Naive thymus-derived CD4-positive, alpha-beta T cell (primary cell): Measurements from ENCODE around the gene MAGI3. TPM values are rescaled to one million over a fixed set of nuclear protein-coding genes. Genes with fewer than 3 reads are reported as not detected.

ENCODE experiments used
- ATAC-seq: fragments of 150-1000 bp; cut with Tn5 transposase; 2 replicates; pipeline ENCODE4 v1.10.0; 2021; ENCODE audit warnings: mild to moderate bottlenecking, moderate library complexity
- CTCF ChIA-PET: fragments of 350-600 bp; sonication (Branson Sonifier 250); formaldehyde crosslinking; loops from one replicate; lab custom pipeline; 2021; ENCODE audit warnings: antibody characterized with exemption; lab: Charles Lee
- POLR2A ChIA-PET: fragments of 350-600 bp; sonication (Branson Sonifier 250); formaldehyde crosslinking; loops from one replicate; lab custom pipeline; 2021; ENCODE audit warnings: antibody characterized with exemption, inconsistent platforms; lab: Charles Lee
- DNase-seq, 9 donors: peaks; one replicate each; pipeline versions ENCODE4 v3.0.0 to v3.0.0-alpha.2; 2020 to 2022; ENCODE audit warnings: mixed read lengths in 1 of 9
- H3K27ac ChIP-seq: one replicate; pipeline ENCODE4 v1.7.0; 2013; ENCODE audit warnings: mild to moderate bottlenecking, low read depth, low read length, moderate library complexity
- H3K27me3 ChIP-seq, 2 donors: one replicate each; pipeline ENCODE4 v1.7.0; 2013; ENCODE audit warnings: low read length in 2 of 2, mild to moderate bottlenecking in 2 of 2, moderate library complexity in 2 of 2; ENCODE audit not compliant: control insufficient read depth in 2 of 2, insufficient read depth in 2 of 2
- H3K36me3 ChIP-seq, 3 experiments: 1 replicate in 2 of 3; 2 replicates in 1 of 3; pipeline ENCODE4 v1.7.0; 2013; ENCODE audit warnings: low read length in 3 of 3, mild to moderate bottlenecking in 3 of 3, moderate library complexity in 1 of 3; ENCODE audit not compliant: insufficient read depth in 3 of 3, control insufficient read depth in 2 of 3
- H3K4me1 ChIP-seq, 2 donors: one replicate each; pipeline ENCODE4 v1.7.0; 2013; ENCODE audit warnings: low read length in 2 of 2, mild to moderate bottlenecking in 2 of 2, moderate library complexity in 1 of 2; ENCODE audit not compliant: control insufficient read depth in 2 of 2, insufficient read depth in 2 of 2
- H3K4me3 ChIP-seq: 2 replicates; pipeline ENCODE4 v1.7.0; 2013; ENCODE audit warnings: mild to moderate bottlenecking, low read length
- H3K9me3 ChIP-seq, 3 experiments: 1 replicate in 2 of 3; 2 replicates in 1 of 3; pipeline ENCODE4 v1.7.0; 2013; ENCODE audit warnings: low read length in 3 of 3; ENCODE audit not compliant: control insufficient read depth in 2 of 3
- H3K27ac Mint-ChIP-seq, 9 donors: one replicate each; pipeline ENCODE4 v1.8.0; 2020 to 2022; ENCODE audit warnings: mixed read lengths in 9 of 9, mild to moderate bottlenecking in 8 of 9, moderate library complexity in 5 of 9, inconsistent platforms in 2 of 9
- H3K27me3 Mint-ChIP-seq, 5 donors: one replicate each; pipeline ENCODE4 v1.8.0; 2021 to 2022; ENCODE audit warnings: mixed read lengths in 5 of 5, mild to moderate bottlenecking in 1 of 5
- H3K36me3 Mint-ChIP-seq, 5 donors: one replicate each; pipeline ENCODE4 v1.8.0; 2020 to 2022; ENCODE audit warnings: mixed read lengths in 5 of 5, mild to moderate bottlenecking in 3 of 5, inconsistent platforms in 1 of 5
- H3K4me1 Mint-ChIP-seq, 7 donors: one replicate each; pipeline ENCODE4 v1.8.0; 2020 to 2022; ENCODE audit warnings: mixed read lengths in 7 of 7, mild to moderate bottlenecking in 3 of 7, inconsistent platforms in 1 of 7
- H3K4me3 Mint-ChIP-seq, 10 donors: one replicate each; pipeline ENCODE4 v1.8.0; 2020 to 2022; ENCODE audit warnings: mild to moderate bottlenecking in 10 of 10, mixed read lengths in 10 of 10, moderate library complexity in 6 of 10, inconsistent platforms in 2 of 10
- H3K9me3 Mint-ChIP-seq, 11 donors: one replicate each; pipeline ENCODE4 v1.8.0; 2020 to 2022; ENCODE audit warnings: mixed read lengths in 11 of 11, mild to moderate bottlenecking in 4 of 11, inconsistent platforms in 1 of 11, moderate library complexity in 1 of 11
- intact Hi-C, 2 donors: fragments of 100-400 bp; cut with micrococcal nuclease; formaldehyde crosslinking; loops; one replicate each; pipeline ENCODE4 v1.15.1; 2023
- polyA plus RNA-seq, 2 donors: library from polyadenylated mRNA; unstranded; fragments of 300-500 nt; fragmentation: Illumina TruSeq; gene quantifications; one replicate each; pipeline ENCODE4 v1.2.3, GENCODE V29; 2021
- total RNA-seq, 6 experiments: library from RNA in 5 of 6; stranded (reverse) in 5 of 6; gene quantifications; 1 replicate in 5 of 6; 2 replicates in 1 of 6; pipeline ENCODE4 v1.2.3 and lab custom pipeline; 2021 to 2026

The MAGI3 gene
- total and polyA plus RNA-seq, 7 experiments from 2014 or later, result 3.6 to 8.8 (median 6.6) TPM

DNA sequence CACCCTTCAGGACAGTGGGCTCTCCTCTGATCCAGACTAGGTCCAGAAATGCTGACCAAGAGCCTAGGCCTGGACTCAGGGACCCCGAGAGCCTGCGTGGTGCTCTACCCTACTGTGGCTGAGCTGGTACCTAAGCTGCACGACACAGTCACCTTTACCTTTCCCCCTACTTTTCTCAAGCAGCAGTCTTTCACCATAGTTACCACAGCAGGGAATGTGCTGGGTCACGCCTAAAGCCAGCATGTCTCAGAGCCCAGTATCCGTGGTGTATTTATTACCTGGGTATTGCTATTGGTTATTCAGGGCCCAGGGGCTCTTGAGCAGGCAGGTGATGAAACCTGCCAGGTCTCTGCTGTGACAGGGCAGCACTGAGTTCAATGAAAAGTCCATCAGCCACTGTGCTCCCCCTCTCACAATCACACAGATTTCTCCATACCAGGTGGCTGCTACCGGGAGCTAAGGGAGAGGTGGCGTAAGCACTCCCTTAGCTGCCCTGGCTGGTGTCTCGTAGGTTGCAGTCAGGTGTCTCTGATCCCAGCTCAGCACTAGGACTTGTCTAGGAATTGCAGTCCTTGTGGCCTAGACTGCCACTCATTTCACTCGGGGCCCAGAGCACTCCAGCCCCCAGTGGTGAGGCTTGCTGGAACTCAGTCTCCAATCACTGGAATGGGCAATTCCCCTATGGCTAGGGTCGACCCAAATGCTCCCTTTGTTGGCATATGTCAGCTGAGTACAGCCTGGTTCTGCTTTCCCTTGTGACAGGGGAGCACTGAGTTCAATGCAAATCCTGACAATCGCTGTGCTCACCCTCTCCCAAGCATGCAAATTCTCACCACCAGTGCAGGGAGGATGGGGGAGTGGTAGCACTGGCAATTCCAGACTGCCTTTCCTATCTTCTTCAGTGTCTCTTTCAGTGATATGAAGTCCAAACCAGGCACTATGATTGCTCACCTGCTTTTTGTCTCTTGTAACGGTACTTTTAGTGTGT, 240.3 kb downstream of the MAGI3 start:
- DNase-seq (no peak), ATAC-seq (no peak)
- H3K36me3 Mint-ChIP-seq, result peaks cover 7 to 44% (median 36%) of the 10 kb centered on the region in 5 donors
- Histone ChIP-seq H3K36me3 (no peaks in the 10 kb centered on the region), H3K4me1 (no peaks in the 10 kb centered on the region), H3K27me3 (no peaks in the 10 kb centered on the region), H3K27ac (no peak overlapping the region), H3K9me3 (peaks cover 0 to 7% (median 0%) of the 10 kb centered on the region in 3 experiments), H3K4me3 (no peak overlapping the region)
- POLR2A ChIA-PET, result no interaction called here
- no peak overlapping the region for H3K4me3 Mint-ChIP-seq
- H3K9me3 Mint-ChIP-seq, result peaks cover 8 to 52% (median 31%) of the 10 kb centered on the region in 11 donors
- intact Hi-C loops, result no loop called here
- H3K27me3 Mint-ChIP-seq, result no peaks in the 10 kb centered on the region
- CTCF ChIA-PET, result no interaction called here
- H3K4me1 Mint-ChIP-seq, result no peaks in the 10 kb centered on the region
- H3K27ac Mint-ChIP-seq, result no peak overlapping the region

DNA sequence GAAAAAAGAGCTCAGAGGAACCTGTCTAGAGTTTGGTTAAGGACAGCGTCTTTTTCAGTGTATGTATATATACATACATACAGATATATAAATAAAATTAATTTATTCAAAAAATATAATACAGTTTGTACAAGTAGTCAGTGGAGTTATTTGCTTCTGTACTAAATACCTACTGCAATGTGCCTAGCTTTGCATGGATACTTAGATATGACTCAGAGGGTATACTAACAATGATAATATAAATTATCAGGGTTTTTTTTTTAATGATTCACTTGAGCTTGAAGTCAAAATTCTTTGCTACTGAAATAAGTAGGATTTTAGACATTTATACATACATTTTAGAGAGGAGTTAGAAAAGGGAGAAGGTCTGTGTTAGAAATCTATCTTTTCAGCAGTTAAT, 251.1 kb downstream of the MAGI3 start:
- ChIA-PET CTCF (no interaction called here), POLR2A (no interaction called here)
- Mint-ChIP-seq H3K9me3 (peaks cover 0 to 6% (median 0%) of the 10 kb centered on the region in 11 donors), H3K36me3 (peaks cover 0 to 39% (median 15%) of the 10 kb centered on the region in 5 donors), H3K4me3 (no peak overlapping the region), H3K27ac (no peak overlapping the region), H3K27me3 (no peaks in the 10 kb centered on the region), H3K4me1 (peaks cover 0 to 1% (median 0%) of the 10 kb centered on the region in 7 donors)
- H3K9me3 ChIP-seq, result no peaks in the 10 kb centered on the region
- DNase-seq (no peak), ATAC-seq (no peak)
- H3K27me3 ChIP-seq, result no peaks in the 10 kb centered on the region
- no peaks in the 10 kb centered on the region for H3K36me3 ChIP-seq
- intact Hi-C loops, result no loop called here
- no peak overlapping the region for H3K27ac ChIP-seq
- no peak overlapping the region for H3K4me3 ChIP-seq
- no peaks in the 10 kb centered on the region for H3K4me1 ChIP-seq

DNA sequence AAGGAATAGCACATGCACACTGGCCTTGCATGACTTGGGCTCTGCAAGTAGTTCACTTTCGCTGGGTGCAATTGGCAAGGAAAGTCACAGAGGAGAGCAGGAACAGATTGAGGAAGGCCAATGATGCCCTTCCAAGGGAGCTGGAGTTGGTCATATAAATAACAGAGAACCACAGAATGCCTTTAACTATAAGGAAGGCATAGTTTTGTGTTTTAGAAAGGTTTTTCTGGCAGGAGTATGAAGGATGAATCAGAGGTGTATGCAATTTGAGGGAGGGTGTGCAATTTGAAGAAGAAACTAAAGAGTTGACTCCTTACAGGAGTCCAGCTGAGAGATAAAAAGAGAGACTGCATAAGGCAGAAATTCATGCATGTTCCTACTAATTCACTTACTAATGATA, 256.8 kb downstream of the MAGI3 start:
- Mint-ChIP-seq H3K36me3 (peaks cover 0 to 35% (median 12%) of the 10 kb centered on the region in 5 donors), H3K27ac (no peak overlapping the region), H3K4me3 (no peak overlapping the region), H3K27me3 (no peaks in the 10 kb centered on the region), H3K9me3 (no peaks in the 10 kb centered on the region), H3K4me1 (peaks cover 0 to 2% (median 0%) of the 10 kb centered on the region in 7 donors)
- no peak for ATAC-seq
- H3K4me1 ChIP-seq, result no peaks in the 10 kb centered on the region
- no peak for DNase-seq
- no peak overlapping the region for H3K27ac ChIP-seq
- no peak overlapping the region for H3K4me3 ChIP-seq
- POLR2A ChIA-PET, result no interaction called here
- no peaks in the 10 kb centered on the region for H3K27me3 ChIP-seq
- intact Hi-C loops, result no loop called here
- no peaks in the 10 kb centered on the region for H3K36me3 ChIP-seq
- CTCF ChIA-PET, result no interaction called here
- no peaks in the 10 kb centered on the region for H3K9me3 ChIP-seq

DNA sequence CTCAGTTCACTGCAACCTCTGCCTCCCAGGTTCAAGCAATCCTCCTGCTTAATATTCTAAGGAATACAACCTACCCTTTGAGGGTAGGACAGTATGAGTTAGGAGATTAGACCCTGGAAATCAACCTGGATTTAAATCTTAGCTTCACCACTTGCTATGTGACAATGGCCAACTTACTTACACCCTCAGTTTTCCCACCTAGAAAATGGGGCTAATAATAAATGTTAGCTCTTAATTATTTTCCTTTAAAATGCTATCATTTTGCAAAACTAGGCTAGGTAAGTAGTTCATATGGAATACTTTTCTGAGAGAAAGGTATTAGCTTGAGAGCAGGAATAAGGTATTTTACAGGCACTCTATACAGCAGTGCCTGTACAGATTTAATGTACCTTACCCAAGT, 258.2 kb downstream of the MAGI3 start:
- H3K9me3 Mint-ChIP-seq, result no peaks in the 10 kb centered on the region
- POLR2A ChIA-PET, result no interaction called here
- H3K27ac Mint-ChIP-seq, result no peak overlapping the region
- no peaks in the 10 kb centered on the region for H3K4me1 ChIP-seq
- DNase-seq (no peak), ATAC-seq (no peak)
- H3K27ac ChIP-seq, result no peak overlapping the region
- no peaks in the 10 kb centered on the region for H3K36me3 ChIP-seq
- H3K4me1 Mint-ChIP-seq, result peaks cover 0 to 2% (median 0%) of the 10 kb centered on the region in 7 donors
- H3K27me3 ChIP-seq, result no peaks in the 10 kb centered on the region
- H3K9me3 ChIP-seq, result no peaks in the 10 kb centered on the region
- H3K27me3 Mint-ChIP-seq, result no peaks in the 10 kb centered on the region
- CTCF ChIA-PET, result no interaction called here
- intact Hi-C loops, result no loop called here
- H3K4me3 Mint-ChIP-seq, result no peak overlapping the region
- H3K4me3 ChIP-seq, result no peak overlapping the region
- peaks cover 0 to 29% (median 12%) of the 10 kb centered on the region in 5 donors for H3K36me3 Mint-ChIP-seq

DNA sequence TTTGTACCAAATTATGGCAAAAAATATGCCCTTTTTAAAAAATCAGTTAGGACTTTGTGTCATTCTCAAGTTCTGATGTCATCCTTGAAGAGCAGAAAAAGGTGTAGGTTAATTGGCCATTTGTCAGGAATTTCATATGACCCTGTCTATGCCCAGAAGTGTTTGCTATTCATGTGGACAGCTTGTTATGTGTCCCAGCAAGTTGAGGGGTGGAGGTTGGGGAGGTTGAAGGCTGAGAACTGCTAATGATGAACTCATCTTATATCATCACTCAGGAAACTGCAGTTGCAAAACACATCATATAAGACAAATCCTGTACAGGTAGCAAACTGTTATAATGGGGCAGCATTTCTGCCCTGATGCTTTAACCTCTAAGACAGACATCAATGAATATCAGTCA, 262.5 kb downstream of the MAGI3 start:
- no peak for DNase-seq
- ChIA-PET CTCF (no interaction called here), POLR2A (no interaction called here)
- H3K27ac Mint-ChIP-seq, result no peak overlapping the region
- Histone ChIP-seq H3K4me3 (no peak overlapping the region), H3K9me3 (no peaks in the 10 kb centered on the region), H3K36me3 (no peaks in the 10 kb centered on the region), H3K27ac (no peak overlapping the region), H3K27me3 (no peaks in the 10 kb centered on the region), H3K4me1 (no peaks in the 10 kb centered on the region)
- H3K4me1 Mint-ChIP-seq, result peaks cover 0 to 2% (median 0%) of the 10 kb centered on the region in 7 donors
- H3K27me3 Mint-ChIP-seq, result no peaks in the 10 kb centered on the region
- H3K36me3 Mint-ChIP-seq, result peaks cover 0 to 23% (median 2%) of the 10 kb centered on the region in 5 donors
- no peaks in the 10 kb centered on the region for H3K9me3 Mint-ChIP-seq
- intact Hi-C loops, result no loop called here
- ATAC-seq, result no peak
- no peak overlapping the region for H3K4me3 Mint-ChIP-seq

DNA sequence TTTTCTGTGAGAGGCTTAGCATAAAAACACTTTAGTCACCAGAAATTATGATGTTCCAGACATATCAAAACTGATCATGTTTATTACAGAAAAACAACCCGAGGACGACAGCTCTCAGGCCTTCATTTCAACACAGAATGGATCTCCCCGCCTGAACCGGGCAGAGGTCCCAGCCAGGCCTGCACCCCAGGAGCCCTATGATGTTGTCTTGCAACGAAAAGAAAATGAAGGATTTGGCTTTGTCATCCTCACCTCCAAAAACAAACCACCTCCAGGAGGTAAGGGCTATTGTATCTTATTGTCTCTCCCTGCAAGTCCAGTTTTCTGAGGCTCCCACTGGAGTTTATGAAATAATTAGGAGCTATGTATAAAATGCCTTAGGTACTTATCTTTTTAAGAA, 263.4 kb downstream of the MAGI3 start:
- no peaks in the 10 kb centered on the region for H3K27me3 ChIP-seq
- H3K9me3 ChIP-seq, result no peaks in the 10 kb centered on the region
- no peak overlapping the region for H3K4me3 Mint-ChIP-seq
- no peak overlapping the region for H3K27ac Mint-ChIP-seq
- peaks cover 0 to 26% (median 2%) of the 10 kb centered on the region in 5 donors for H3K36me3 Mint-ChIP-seq
- H3K27ac ChIP-seq, result no peak overlapping the region
- no peaks in the 10 kb centered on the region for H3K36me3 ChIP-seq
- ATAC-seq, result no peak
- peaks cover 0 to 2% (median 0%) of the 10 kb centered on the region in 7 donors for H3K4me1 Mint-ChIP-seq
- ChIA-PET POLR2A (no interaction called here), CTCF (no interaction called here)
- H3K4me1 ChIP-seq, result no peaks in the 10 kb centered on the region
- H3K9me3 Mint-ChIP-seq, result no peaks in the 10 kb centered on the region
- DNase-seq, result no peak
- no peak overlapping the region for H3K4me3 ChIP-seq
- no peaks in the 10 kb centered on the region for H3K27me3 Mint-ChIP-seq
- intact Hi-C loops, result no loop called here
